ENCODE results near the gene AUTS2.

Gene AUTS2

DNA sequence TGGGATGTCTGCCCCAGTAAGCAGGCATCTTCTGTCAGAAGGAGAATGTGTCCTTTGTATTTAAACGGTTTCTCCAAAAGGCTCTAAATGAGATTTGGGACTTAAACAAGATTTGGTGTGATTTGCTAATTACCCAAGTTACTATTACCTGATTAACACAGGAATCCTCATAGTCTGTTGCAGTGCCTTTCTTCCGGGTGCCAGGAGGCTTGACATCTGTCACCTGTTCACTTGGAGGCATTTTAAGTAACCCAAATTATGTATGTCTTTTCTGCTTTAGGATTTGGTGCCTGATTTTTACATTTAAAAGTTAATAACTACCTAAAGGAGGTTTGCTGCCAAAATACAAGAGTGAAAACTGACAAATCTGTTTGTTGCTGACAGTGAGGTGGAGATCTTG, 945.7 kb downstream of the AUTS2 start:
- DNase-seq = no peak

DNA sequence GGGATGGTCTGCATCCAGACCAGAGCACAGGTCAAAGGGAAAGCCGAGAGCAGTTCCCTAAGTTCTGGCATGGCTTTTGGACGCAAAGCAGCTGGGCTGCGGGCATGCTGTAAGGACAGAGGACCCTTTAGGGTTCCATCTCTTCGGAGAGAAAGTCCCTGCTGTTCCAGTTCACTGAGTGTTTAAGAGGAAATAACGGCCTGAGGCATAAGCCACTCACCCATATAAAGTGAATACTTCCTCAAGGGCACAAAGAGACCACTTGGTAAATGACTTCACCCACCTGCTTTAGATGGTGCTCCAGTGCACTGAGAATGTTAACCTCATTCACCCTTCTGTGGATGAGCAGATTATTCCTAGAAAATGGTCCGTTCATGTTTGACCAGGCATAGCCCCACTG, 946.9 kb downstream of the AUTS2 start:
- no peak for DNase-seq

DNA sequence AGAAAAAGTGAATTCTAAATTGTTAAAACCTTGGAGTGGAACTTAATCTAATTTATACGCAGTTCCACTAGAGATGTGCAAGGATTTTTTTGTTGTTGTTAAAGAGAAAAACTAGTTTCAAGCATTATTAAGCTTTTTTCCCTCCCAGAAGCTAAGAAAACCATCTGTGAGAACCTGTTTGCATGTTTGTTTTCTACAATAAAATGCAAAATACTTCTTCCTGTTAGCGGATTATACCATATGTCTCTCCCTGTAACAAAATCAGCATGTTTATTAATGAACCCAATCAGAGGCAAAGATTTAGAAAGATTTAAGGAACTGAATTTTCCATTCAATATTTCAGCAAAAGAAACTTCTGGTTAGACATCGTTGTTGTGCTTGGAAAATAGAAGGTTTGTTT, 953.9 kb downstream of the AUTS2 start:
- no peak for DNase-seq

DNA sequence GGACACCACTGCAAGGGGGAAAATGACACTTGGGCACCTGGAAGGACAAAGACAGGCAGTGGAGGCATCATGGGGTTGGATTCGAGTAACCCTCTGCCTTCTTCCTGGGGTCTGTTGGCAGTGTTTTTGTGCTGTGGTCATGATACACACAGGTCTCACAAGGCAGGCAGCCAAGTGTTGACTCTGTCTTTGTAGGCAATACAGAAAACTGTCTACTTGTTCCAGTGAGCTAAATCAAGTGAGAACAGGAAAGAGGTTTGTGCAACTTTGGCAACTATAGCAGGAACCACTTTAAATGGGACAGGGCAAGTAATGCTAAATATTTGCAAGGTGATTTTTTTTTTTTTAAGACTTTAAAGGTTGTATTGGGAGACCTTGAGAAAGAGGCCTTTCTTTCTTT, 955.1 kb downstream of the AUTS2 start:
- DNase-seq = no peak

DNA sequence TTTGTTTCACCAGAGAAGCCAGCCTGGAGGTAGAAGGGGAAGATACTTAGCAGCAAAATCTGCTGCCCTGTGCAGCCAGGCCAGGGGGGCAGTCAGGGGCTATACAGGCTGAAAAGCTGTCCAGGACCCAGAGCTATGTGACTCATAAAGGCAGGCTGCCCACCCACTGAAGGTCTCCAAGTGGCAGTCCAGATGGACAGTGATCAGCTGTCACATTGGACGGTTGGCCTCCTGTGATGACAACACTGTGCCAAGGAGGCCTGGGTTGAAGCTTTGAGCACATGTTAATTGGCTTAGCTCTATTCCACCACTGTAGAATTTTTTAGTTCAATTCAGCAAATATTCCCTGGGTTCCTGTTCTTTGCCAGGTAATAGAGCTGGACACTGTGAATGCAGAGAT, 956.4 kb downstream of the AUTS2 start:
- DNase-seq = no peak

DNA sequence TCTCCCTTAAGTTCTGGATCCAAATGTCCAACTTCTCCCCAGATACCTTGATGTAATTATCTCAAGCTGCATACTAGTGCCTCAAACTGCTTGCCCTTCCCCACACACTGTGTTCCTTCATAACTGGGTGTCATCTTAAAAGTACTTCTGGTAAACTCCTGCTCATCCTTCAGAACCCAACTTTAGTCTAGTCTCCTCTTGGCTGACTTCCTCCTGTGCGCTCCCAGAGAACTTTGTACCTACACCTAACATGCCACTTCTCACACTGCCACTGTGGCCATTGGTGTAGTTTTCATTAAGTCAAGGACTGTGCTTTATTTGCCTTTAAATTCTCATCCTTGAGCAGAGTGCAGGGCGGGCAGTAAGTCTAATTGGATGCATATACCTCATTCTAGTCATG, 958.5 kb downstream of the AUTS2 start:
- DNase-seq = no peak

DNA sequence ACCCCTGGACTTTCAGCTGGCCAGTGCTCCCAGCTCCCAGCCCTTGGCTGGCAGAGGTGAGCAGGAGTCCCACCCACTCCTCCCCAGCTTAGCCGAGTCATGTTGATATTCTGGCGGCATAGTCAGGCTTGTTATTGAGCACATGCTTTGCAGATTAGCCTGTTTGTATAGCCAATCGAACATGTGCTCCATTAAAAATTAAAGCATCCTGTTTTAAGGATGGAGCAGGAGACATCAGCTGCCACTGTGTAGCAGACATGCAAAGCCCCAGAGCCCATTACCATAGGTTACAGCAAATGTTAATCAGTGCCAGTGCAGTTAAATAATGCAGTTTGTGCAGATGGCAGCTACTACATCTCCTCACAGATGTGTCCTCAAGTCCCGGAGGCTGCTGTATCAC, 959.1 kb downstream of the AUTS2 start:
- no peak for DNase-seq

DNA sequence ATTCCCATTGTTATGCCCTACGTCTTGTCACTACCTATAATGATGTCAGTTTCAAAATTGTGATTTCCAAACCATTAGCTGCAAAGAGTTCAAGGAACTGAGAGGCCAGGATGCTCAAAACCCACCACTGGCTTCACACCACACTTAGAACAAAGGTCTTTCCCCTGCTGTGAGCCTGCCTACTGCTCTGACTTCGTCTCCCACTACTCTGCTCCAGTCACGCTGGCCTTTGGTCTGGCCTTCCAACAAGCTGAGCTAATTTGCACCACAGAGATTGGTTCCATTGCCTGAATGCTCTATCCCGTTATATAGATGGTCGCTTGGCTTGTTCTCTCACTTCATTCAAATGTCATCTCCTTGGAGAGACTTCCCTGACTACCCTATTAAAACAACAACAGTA, 961.5 kb downstream of the AUTS2 start:
- no peak for DNase-seq

DNA sequence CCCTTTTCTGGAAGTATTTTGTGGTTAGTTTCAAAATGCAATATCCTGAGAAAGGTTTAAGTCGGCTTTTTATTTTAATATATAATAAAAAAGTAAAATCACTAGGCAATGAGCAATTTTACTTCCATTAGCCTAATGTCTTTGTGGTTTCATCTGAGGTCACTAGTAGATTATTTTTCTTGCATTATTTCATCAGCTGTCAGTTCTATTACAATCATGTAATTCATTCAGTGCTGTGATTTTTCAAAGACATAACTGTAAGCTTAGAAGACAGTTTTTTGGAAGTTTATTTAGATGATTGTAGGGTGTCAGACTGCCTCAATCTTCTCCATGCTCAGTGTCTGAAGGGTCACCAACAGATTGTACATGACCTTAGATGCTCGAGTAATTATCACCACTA, 965.7 kb downstream of the AUTS2 start:
- no peak for DNase-seq

DNA sequence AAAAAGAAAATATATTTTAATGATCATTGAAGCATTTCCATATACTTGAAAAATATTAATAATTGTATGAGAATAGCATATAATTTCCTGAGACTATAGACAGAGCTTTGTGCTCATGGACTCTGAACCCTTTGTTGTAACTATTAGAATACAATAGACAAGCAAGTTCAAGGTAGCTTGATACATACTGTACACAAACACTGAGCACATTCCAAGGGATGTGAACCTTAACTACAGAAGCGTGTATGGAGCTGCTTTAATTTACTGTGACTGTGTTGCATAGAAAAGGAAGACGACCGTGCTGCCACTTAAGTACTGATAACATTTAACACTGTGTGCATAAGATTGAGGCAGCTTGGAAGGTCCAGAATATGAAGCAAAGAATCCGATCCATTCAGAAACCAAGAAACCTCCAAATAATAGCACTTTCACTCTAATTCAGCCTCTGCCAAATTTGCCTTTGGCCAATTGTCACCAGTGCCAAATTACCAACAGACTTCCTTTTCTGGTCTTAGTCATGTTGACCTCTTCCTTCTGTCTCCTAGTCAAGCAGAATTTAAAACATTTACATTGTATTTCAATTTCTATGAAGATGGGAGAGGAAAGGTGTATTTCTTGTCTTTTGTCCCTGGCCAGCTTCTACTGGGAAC, 967.6 kb downstream of the AUTS2 start:
- no peak for DNase-seq

DNA sequence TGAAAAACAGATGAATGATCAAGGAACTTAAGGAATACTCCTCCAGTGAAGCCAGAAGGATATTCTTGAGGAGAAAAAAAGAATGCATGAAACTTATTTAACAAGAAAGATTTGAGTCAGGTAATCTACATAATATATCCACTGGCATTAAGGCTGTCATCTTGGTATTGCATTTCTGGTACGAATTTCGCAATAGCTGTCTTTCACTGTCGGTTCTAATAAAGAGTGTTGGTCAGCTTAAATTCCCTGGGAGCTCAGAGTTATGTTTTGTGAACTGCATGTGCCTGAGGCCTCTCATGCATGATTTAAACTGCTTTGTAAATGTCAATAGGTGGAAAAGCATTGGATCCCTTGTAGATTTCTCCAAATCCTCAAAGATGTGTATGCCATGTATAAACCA, 968.4 kb downstream of the AUTS2 start:
- DNase-seq = no peak

DNA sequence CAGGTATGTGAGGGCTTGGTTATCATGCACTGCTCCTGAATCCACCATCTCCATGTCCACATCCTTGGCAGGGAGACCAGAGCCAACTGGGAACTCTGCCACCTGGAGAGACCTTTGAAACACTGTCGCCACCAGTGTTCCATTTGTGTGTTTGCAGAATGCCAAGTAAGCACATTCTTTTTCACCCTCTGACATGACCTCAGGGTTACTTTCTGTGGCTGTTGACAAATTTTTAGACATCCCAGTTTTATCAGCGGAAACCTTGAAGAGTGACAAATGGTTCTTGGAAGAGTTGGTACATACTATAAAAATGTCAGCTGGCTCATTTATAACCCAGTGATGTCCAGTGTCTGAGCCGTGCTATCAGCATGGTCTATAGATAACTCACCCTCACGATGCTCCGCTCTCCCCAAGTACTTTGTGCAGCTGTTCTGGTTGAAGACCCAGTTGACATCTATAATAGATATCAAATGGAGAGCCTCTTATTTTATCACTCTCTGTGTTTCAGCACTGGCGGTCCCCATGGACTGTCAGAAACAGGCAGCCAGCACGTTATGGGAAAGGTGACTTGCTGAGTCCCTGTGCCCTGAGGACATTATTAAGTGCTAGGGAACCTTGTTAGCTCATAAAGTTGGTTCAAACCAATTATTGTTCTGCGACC, 970.5 kb downstream of the AUTS2 start:
- DNase-seq = no peak

DNA sequence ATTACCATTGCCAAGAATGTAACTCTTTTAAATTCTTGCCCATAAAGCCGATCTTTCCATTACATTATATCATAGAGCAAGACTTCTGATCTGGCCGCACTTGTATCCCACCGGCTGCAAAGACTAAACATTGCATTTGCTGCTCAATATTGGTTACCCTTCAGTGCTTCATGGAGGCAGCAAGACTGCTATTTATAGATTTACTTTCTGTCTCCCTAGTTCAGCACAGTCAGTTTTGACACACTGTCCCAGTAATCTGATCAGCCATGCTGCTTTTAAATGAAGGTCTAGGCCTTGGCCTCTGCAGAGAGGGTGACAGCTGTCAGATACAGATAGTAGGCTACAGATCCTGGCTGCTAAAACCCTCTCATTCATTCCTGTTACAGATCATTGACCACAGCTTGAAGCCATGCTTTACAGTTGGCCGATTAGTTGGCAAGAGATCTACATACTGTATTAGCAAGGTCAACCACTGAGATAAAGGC, 971.1 kb downstream of the AUTS2 start:
- DNase-seq = no peak

DNA sequence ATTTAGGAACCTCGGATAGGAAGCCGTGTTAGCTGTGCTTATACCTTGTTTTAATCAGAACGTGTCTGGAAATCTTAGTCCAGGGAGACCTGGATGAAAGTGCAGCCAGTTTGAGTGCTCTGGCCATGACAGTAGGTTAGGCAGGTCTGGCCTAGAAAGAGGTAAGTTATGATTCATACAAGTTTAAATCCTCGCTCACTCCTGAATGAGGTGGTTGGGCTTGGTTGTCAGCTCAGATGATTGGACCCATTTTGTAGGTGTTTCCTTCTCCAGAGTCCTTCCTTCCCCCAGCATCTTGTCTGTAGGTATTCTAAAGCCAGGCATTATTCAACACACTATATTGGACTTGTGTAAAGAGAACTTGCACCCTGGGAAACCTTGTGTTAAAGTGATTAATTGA, 971.8 kb downstream of the AUTS2 start:
- DNase-seq = no peak

DNA sequence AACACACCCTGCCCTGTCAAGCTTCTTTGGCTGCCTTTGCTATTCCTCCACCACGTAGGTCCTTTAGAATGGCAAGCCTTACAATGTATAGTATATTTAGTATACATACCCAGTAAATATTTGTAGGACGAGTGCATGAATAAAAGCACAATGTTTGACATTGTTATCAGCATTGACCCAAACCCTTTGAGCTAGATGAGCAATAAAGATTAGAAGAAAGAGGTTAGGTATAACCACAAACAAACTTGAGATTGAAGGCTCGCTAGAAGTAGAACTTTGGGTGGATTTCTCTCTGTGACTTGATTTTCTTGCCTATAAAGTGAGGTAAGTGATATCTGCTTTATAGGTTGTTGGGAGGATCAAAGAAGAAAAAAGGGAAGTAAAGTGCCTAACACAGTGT, 972.7 kb downstream of the AUTS2 start:
- no peak for DNase-seq

DNA sequence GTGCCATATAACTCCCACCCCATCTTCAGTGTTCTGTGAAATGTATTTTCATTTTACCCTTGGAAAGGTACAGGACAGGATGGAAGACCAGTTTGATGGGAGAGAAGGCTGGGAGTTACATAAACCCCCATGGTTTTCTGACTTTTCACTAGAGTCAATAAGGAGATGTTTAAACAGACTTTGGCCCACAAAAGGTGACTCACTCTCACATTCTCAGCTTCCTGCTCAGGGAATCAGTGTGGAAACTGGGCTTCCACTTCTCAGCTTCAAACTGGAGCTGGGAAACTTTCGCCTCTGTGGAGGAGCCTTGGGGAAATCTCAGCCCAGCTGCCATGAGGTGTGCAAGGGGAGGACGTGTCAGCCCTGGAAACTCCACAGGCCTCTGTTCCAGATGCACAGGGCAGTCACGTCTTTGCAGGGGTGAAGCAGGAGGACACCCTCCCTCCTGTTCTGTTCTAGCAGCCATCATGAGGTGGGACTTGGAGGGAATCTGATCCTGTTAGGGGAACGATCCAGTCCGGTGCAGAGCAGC, 973.2 kb downstream of the AUTS2 start:
- DNase-seq = no peak

DNA sequence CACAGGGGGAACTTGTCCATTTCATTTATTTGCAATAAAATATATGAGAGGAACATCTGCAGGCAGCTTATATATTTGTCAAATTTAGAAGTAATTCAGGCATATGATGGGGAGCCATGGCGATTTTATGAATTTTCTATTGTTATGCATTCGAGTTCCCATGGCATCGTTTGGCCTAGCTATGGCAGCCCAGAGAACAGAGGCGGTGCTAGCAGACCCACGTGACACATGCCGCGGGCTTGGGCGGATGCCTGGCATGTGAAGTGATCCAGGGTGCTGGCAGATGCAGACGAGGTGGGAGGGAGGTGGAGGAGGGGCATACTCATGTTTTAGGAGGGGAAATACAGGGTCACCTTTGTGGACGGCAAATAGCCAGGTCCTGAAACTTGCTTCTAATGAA, 973.7 kb downstream of the AUTS2 start:
- no peak for DNase-seq

DNA sequence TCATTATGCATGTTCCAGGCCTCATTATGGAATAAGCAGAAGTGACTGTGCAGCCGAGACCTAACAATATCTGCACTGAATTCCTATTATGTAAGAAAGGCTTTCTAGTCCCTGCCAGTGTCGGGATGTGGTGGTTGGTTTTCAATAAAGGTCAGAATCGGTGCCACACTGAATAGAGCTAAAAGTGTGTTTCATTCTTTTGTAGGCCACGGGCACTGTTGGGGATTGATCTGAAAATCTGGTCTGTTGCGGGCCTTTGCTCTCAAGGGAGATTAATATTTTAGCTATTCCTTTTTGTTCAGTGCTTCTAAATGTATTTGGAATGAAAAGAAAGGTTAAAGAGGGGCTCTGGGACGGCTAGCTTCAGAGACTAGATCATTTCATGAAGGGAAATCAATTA, 974.3 kb downstream of the AUTS2 start:
- DNase-seq = no peak

DNA sequence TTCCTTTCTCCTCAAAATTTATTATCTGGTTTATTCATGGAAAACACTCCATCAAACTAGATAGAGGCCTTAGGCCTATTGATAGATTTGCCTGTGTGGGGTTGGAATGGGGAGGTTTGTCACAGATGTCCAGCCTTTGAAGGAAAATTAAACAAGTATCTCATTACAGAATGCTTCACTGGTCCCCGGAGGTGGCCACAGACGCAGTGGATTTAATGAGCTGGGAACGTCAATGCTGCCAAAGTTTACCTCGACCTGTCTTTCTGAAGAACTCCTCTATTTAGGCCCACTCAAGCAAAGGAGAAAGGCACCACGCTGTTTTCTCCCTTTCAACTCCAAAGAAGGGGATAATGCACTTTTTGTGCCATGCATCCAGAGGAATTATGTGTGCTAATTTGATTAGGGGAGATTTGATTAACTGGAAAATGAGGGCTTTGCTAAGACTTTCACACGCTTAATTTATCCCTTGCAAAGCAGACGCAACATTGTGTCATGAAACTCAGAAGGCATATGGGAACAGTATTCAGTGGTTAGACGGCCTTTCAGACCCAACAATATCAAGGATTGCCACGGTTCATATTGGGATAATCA, 974.9 kb downstream of the AUTS2 start:
- no peak for DNase-seq

DNA sequence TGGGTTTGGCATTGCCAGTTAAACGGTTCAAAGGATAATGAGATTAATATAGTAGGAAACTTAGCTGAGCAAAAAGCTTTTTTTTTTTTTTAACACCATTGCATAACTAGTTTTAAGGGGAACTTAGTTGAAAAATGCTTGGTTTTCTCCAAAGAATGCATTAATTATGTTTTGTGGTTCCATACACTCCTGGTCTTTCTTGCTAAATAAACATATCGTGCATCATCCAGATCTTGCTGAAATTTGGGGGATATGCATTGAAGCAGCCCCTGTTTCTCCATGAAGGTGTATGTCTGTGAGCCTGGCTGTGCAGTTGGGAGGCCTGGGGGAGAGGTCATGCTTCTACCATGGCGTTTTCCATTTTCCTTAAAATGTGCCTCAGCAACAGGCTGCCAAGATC, 975.4 kb downstream of the AUTS2 start:
- no peak for DNase-seq

DNA sequence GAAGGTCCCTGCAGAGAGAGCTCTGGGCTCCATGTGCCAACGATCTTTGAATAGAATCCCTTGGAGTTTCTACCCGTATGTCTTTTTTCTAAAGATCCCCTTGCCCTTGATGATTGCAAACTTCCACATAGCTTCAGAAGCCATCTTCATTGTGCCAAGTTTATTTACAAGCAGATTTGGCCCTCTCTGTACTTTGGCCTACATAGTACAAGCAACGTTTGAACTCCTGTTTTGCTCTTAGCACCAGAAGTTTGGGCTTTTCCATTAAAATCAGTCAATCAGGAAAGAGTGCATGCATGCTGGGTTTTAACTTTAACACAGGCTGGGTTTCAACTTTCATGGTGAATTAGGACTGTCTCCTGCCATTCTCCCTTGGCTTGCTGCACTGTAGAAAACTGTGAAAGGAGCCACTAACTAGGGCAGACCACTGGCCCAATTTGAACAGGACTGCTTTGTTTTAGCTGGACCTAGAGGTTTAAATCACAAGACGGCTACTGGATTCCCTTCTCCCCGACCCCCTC, 976.1 kb downstream of the AUTS2 start:
- no peak for DNase-seq

DNA sequence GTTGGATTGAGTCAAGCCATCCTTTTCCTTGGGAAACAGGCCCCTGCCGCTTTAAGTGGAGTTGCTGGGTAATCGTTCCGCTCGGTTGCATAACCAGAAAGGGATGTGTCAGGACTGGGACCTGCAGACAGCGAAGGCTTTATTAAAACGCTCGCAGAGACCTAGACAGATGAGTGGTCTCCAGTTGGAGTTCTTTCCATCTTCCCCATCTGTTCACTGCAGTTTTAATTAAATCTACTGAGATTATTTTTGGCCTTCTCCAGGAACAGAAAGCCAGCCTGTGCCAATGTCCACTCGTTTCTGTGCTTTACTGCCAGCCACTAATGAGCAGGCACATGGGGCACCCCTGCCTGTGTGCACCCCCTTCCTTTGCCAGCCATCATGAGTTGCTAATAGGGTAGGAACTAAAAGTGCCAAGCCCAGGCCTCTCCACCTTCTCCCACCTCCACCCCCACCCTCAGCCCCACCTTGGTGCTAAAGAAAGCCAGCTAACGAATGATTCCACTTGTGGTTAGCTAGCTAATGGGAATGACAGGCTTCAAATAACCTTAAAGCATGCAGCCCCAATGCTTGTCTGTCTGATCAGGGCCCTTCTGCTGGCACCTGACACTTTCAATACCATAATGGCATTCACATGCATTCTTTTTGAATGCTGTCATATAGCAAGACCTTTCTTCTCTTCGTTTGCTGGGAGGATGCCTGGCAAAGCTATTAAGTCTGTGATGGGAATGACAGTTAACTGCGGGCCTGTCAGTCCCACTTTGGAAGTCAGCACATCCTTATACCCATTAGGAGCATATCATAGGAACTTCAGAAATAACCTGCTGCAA, 976.9 kb downstream of the AUTS2 start:
- no peak for DNase-seq

DNA sequence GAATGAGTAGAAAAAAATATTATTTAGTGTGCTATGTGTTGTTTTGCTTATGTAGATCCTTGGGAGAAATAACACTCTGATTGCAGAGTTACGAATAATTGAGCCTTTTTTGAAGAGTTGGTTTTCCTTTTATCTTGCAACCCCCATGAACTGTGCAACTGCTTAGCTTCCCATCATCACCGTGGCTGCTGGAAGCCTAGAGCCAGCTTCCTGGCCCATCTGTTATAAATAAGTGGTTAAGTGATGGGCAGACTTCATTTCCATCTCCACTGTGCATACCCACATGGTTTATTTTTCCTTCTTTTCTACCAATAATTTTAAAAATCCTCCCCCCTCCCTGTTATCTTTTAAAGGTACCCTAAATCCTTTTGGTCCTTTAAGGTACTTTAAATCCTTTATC, 978.8 kb downstream of the AUTS2 start:
- DNase-seq = no peak

Data from amniotic stem cell (primary cell).